Upper lobe of right lung (tissue), 1 donor: ENCODE measurements around the gene RABGEF1. TPM values are rescaled to one million over a fixed set of nuclear protein-coding genes. Genes with fewer than 3 reads are reported as not detected.
"Not testable (repeated sequence)": the region's sequence is repeated elsewhere in the genome, so short reads cannot be mapped to it uniquely, and the experiment has no call there.

Experiments
- ATAC-seq: fragments of 200-7000 bp; cut with Tn5 transposase; one replicate; pipeline ENCODE4 v1.9.1; 2020; ENCODE audit warnings: mild to moderate bottlenecking, moderate library complexity
- DNase-seq: peaks from one replicate; pipeline ENCODE4 v3.0.0-alpha.2; 2020
- H3K27ac ChIP-seq: fragments of 200-600 bp; one replicate; pipeline ENCODE4 v1.8.0; 2022
- H3K27me3 ChIP-seq: fragments of 200-600 bp; one replicate; pipeline ENCODE4 v1.8.0; 2022; ENCODE audit warnings: mild to moderate bottlenecking
- H3K36me3 ChIP-seq: fragments of 200-600 bp; one replicate; pipeline ENCODE4 v1.8.0; 2022
- H3K4me1 ChIP-seq: fragments of 200-600 bp; one replicate; pipeline ENCODE4 v1.8.0; 2022
- H3K4me3 ChIP-seq: fragments of 200-600 bp; one replicate; pipeline ENCODE4 v1.8.0; 2022; ENCODE audit warnings: mild to moderate bottlenecking
- H3K9me3 ChIP-seq: fragments of 200-600 bp; one replicate; pipeline ENCODE4 v1.8.0; 2022
- intact Hi-C: fragments of 100-400 bp; cut with DNase I; formaldehyde crosslinking; loops from one replicate; pipeline ENCODE4 v1.11.0; 2022
- total RNA-seq: library from RNA; stranded (reverse); fragmentation: NEBNext Ultra II Directional; extraction: Animal tissue kit (Norgen Biotek cat#: 25700); gene quantifications from one replicate; pipeline ENCODE4 v1.2.1, GENCODE V29; 2021
- TF ChIP-seq, protein P1 (sequence below): fragments of 200-600 bp; IDR thresholded peaks from one replicate; pipeline ENCODE4 v1.8.0; 2022; ENCODE audit warnings: antibody characterized with exemption
- donor health status: DM: no; HTN: yes; CAD: no; lungs with severe emphysema.

RABGEF1 gene
- total RNA-seq, 1 donor from 2014 or later = 23.1 TPM

DNA sequence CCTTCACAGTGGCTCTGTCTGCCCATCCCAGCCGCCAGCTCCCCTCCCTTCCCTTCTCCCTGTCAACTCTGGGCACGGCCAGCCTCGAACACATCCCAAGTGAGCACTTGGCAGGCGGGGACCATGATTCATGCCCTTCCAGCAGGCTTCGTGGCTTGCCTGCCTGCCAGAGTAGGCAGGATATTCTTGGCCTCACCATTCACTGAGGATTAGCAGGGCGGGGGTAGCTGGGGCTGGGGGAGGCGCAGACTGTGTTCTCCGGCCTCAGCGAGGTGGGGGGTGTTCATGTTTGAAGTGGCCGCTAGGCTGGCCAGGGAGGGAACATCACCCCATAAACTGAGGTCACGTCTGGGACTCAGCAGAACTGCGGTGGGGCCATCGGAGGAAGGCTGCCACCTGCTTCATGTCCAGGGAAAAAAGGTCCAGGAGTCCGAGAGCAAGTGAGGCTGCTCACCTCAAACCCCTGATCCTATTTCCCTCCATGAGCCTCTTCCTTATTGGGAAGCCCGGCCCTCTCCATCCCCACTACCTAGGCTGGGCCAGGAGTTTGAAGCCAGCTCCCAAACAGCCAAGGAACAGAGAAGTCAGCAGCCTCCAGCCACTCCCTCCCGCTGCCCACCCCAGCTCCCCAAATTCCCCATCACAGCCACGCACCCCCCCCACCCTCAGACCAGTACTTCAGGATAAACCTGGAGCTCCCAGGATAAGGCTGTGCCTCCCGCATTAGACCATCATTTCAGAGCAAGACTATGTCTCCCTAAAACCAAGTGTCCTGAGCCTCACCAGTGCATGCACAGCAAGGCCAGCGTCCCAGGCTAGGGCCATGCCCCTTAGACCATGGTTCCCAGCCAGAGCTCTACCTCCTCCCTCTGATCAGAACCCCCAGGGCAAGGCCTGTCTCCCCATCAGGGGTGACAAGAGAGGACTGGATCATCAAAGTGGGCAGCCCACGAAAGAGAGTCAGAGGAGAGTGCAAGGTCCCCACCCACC is 42.8 kb upstream of the RABGEF1 start:
- Histone ChIP-seq H3K4me3 (no peak overlapping the region), H3K36me3 (no peaks in the 10 kb centered on the region), H3K4me1 (no peaks in the 10 kb centered on the region), H3K27me3 (no peaks in the 10 kb centered on the region), H3K9me3 (no peaks in the 10 kb centered on the region), H3K27ac (no peak overlapping the region)
- TF ChIP-seq, protein P1, sequence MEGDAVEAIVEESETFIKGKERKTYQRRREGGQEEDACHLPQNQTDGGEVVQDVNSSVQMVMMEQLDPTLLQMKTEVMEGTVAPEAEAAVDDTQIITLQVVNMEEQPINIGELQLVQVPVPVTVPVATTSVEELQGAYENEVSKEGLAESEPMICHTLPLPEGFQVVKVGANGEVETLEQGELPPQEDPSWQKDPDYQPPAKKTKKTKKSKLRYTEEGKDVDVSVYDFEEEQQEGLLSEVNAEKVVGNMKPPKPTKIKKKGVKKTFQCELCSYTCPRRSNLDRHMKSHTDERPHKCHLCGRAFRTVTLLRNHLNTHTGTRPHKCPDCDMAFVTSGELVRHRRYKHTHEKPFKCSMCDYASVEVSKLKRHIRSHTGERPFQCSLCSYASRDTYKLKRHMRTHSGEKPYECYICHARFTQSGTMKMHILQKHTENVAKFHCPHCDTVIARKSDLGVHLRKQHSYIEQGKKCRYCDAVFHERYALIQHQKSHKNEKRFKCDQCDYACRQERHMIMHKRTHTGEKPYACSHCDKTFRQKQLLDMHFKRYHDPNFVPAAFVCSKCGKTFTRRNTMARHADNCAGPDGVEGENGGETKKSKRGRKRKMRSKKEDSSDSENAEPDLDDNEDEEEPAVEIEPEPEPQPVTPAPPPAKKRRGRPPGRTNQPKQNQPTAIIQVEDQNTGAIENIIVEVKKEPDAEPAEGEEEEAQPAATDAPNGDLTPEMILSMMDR = no peak
- no peak for ATAC-seq
- intact Hi-C loops = no loop called here
- no peak for DNase-seq

GRCh38 chr7:66698652-66699205 is 41.8 kb upstream of the RABGEF1 start:
- TF ChIP-seq, protein P1 = no peak
- Histone ChIP-seq H3K27me3 (no peaks in the 10 kb centered on the region), H3K27ac (no peak overlapping the region), H3K9me3 (no peaks in the 10 kb centered on the region), H3K4me1 (no peaks in the 10 kb centered on the region), H3K36me3 (no peaks in the 10 kb centered on the region), H3K4me3 (no peak overlapping the region)
- no peak for DNase-seq
- intact Hi-C loops = no loop called here
- no peak for ATAC-seq

DNA sequence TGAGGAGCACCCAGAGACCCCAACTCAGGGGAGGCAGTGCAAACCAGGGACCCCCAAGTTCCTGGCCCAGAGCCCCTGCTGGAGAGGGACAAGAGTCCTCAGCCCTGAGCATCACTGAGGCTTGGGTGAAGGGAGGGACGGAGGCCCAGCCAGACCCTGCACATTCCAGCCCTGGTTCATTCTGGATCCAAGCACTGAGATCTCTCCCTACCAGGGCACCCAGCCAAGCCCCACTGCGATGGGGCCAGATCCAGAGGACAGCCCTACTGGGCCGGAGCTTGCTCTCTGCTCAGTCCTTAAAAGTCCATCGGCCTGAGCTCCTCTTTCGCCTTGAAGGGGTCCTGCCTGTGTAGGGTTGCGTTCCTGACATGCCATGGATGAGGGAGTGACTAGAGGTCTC is 40.5 kb upstream of the RABGEF1 start:
- TF ChIP-seq, protein P1 = no peak
- Histone ChIP-seq H3K27ac (no peak overlapping the region), H3K9me3 (no peaks in the 10 kb centered on the region), H3K4me1 (no peaks in the 10 kb centered on the region), H3K27me3 (no peaks in the 10 kb centered on the region), H3K36me3 (no peaks in the 10 kb centered on the region), H3K4me3 (no peak overlapping the region)
- no peak for DNase-seq
- peak; percentile 36 for ATAC-seq
- intact Hi-C loops = no loop called here

DNA sequence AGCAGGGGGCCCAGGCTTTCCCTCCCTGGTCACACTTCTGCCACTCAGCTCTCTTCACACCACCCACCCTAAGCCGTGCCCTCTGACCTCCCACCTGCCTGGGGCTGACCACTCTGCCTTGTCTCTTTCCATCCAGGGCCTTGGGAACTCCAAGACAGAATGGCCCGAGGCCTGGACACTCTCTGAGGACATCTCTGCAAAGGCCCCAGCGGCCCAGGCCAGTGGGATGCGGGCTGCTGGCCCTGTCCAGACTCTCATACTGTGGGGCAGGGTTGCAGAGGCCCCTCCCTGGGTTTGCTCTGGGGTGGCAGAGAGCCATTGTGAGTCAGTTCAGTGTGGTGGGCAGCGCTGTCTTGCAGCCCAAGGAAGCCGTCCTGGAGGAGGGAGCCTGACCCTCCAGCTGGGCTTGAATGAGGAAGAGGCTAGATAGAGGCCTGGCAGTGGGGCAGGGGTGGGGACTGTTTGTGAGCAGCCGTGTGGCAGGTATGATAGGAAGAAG is 39.9 kb upstream of the RABGEF1 start:
- no peak overlapping the region for H3K27ac ChIP-seq
- H3K4me3 ChIP-seq = no peak overlapping the region
- DNase-seq (no peak), ATAC-seq (peak; percentile 13)
- intact Hi-C loops = no loop called here
- no peaks in the 10 kb centered on the region for H3K4me1 ChIP-seq
- TF ChIP-seq, protein P1 = no peak
- H3K27me3 ChIP-seq = no peaks in the 10 kb centered on the region
- H3K36me3 ChIP-seq = no peaks in the 10 kb centered on the region
- no peaks in the 10 kb centered on the region for H3K9me3 ChIP-seq

- ATAC-seq (no peak), DNase-seq (no peak)
- no peak overlapping the region for H3K4me3 ChIP-seq
- H3K9me3 ChIP-seq = no peaks in the 10 kb centered on the region
- no peaks in the 10 kb centered on the region for H3K27me3 ChIP-seq
- H3K4me1 ChIP-seq = no peaks in the 10 kb centered on the region
- H3K36me3 ChIP-seq = no peaks in the 10 kb centered on the region
- TF ChIP-seq, protein P1 = no peak
- no peak overlapping the region for H3K27ac ChIP-seq
- intact Hi-C loops = no loop called here
Measured at GRCh38 chr7:66707825-66708224, 32.7 kb upstream of the RABGEF1 start.

- H3K9me3 ChIP-seq, H3K4me1 ChIP-seq, H3K36me3 ChIP-seq, H3K27me3 ChIP-seq, DNase-seq, ATAC-seq, intact Hi-C loops, H3K4me3 ChIP-seq, H3K27ac ChIP-seq: not testable (repeated sequence)
Measured at GRCh38 chr7:66710752-66711151, 29.8 kb upstream of the RABGEF1 start.
